Measurements from ENCODE around the gene CHST1. TPM values are rescaled to one million over a fixed set of nuclear protein-coding genes. Genes with fewer than 3 reads are reported as not detected.

The CHST1 gene
- total and polyA plus RNA-seq, 2 donors (not counting 3 experiments of a cell fraction or from before 2014, with no cell fraction given): 12.6 to 40.5 TPM

DNA sequence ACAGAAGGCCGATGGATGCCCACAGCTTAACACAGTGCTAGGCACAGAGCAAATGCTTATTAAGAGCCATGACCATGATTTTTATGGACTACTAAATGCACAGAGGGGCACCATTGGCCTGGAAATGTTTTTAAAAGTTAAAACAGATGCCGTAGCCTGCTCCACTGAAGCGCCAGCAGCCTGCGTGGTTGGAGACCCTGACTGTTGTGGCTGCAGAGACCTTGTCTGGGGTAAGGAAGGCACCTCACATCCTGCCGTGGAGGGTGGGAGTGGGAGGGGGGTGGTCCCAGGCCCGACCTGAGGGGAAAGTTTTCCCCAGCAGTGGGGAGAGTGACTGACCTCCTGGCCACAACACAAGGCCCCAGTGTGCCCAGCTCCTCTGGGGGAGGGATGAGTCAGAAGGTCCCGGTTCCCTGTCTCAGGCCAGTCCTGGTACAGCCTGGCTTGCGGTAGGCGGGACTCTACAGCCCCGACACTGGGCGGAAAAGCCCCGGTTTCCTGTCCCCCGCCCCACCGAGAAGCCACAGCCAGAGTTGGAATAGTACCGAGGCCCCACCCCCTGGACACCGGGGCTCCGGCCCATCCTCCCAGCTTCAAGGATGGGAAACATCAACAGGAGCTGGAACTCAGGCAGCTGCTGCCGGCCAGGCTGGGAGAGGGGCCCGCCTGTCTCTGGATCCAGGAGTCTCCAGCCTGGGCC, 7.0 kb downstream of the CHST1 start:
- CTCF ChIA-PET: interaction anchor here (1.0 to 6.5 kb wide), 4 partner anchors 12 to 286 kb away, joined by 3 to 118 read pairs (median 26); no protein-coding TSS in a partner anchor
- Histone ChIP-seq H3K4me1 (ENCODE audit: control insufficient read depth, extremely low read depth, insufficient read depth, low read length) (peaks cover 60% of the 10 kb centered on the region), H3K4me2 (ENCODE audit: insufficient read depth, low read length) (peak overlapping the region; percentile 40), H3K9me3 (replicated peaks; ENCODE audit: control insufficient read depth, insufficient read depth, low read length) (no peaks in the 10 kb centered on the region), H2AFZ (ENCODE audit: low read depth, low read length) (peak overlapping the region; percentile 10), H3K4me3 (replicated peaks in 1 of 3; ENCODE audit: insufficient read depth in 1 of 3, low read depth in 1 of 3, low read length in 3 of 3) (no peak overlapping the region), H4K20me1 (replicated peaks; ENCODE audit: control insufficient read depth, extremely low read depth, insufficient read depth, low read length) (no peaks in the 10 kb centered on the region), H3K27me3 (ENCODE audit: control insufficient read depth in 2 of 2, insufficient read depth in 2 of 2, low read length in 2 of 2) (no peaks in the 10 kb centered on the region), H3K9me1 (replicated peaks; ENCODE audit: control insufficient read depth, extremely low read depth, insufficient read depth, low read length) (no peaks in the 10 kb centered on the region), H3K79me2 (ENCODE audit: control insufficient read depth, insufficient read depth, low read length) (no peaks in the 10 kb centered on the region), H3K36me3 (ENCODE audit: control insufficient read depth in 2 of 2, extremely low read depth in 1 of 2, insufficient read depth in 2 of 2, low read length in 2 of 2) (no peaks in the 10 kb centered on the region), H3K9ac (replicated peaks; ENCODE audit: extremely low read depth, insufficient read depth, low read length) (peak overlapping the region; percentile 51), H3K27ac (ENCODE audit: insufficient read depth, low read depth, low read length) (peak overlapping the region; percentile 88)
- intact Hi-C loops (cut with micrococcal nuclease) (loop anchor here (1.0 to 2.0 kb wide), 4 partner anchors 11 to 258 kb away; no protein-coding TSS in a partner anchor), dilution Hi-C loops (cut with MboI; ENCODE audit: extremely low pct_ligation_motif_present, low sequenced_read_pairs) (no loop called here)
- POLR2A ChIA-PET: interaction anchor here (0.6 to 0.7 kb wide), 2 partner anchors 12 to 147 kb away, joined by 3 read pairs; partner anchors contain the start of gene SLC35C1
- peak; percentile 96 for DNase-seq (ENCODE audit: low read depth, low spot score)
- BruUV-seq (replicated peaks): no TSS peak
- TF ChIP-seq EZH2 (IDR thresholded peaks at IDR 0.05; ENCODE audit: borderline replicate concordance, low read depth, low read length, severe bottlenecking) (no peak), POLR2A (IDR thresholded peaks at IDR 0.05; ENCODE audit: low read depth, low read length) (no peak), MYC (IDR thresholded peaks at IDR 0.05; ENCODE audit: low read depth, low read length) (no peak), POLR2AphosphoS5 (IDR thresholded peaks at IDR 0.05; ENCODE audit: insufficient read depth, low read depth, low read length) (peak; percentile 61), GATA2 (IDR thresholded peaks at IDR 0.05; ENCODE audit: insufficient read depth, insufficient read length, low read depth, low read length) (no peak), JUN (IDR thresholded peaks at IDR 0.05; ENCODE audit: borderline replicate concordance, insufficient read depth, insufficient read length, low read depth) (peak; percentile 44), FOS (IDR thresholded peaks at IDR 0.05; ENCODE audit: borderline replicate concordance, insufficient read depth, low read length) (peak; percentile 71)
- TF ChIP-seq, protein P1, sequence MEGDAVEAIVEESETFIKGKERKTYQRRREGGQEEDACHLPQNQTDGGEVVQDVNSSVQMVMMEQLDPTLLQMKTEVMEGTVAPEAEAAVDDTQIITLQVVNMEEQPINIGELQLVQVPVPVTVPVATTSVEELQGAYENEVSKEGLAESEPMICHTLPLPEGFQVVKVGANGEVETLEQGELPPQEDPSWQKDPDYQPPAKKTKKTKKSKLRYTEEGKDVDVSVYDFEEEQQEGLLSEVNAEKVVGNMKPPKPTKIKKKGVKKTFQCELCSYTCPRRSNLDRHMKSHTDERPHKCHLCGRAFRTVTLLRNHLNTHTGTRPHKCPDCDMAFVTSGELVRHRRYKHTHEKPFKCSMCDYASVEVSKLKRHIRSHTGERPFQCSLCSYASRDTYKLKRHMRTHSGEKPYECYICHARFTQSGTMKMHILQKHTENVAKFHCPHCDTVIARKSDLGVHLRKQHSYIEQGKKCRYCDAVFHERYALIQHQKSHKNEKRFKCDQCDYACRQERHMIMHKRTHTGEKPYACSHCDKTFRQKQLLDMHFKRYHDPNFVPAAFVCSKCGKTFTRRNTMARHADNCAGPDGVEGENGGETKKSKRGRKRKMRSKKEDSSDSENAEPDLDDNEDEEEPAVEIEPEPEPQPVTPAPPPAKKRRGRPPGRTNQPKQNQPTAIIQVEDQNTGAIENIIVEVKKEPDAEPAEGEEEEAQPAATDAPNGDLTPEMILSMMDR (IDR thresholded peaks at IDR 0.05; ENCODE audit: extremely low read depth in 1 of 2, insufficient read depth in 1 of 2, low read depth in 1 of 2, low read length in 2 of 2): no peak
- TF ChIP-seq, protein P2, sequence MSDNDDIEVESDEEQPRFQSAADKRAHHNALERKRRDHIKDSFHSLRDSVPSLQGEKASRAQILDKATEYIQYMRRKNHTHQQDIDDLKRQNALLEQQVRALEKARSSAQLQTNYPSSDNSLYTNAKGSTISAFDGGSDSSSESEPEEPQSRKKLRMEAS (IDR thresholded peaks at IDR 0.05; ENCODE audit: insufficient read depth, insufficient read length): no peak
- FAIRE-seq: peak; percentile 99

Data from endothelial cell of umbilical vein (primary cell).